HG03108 (cell line): Measurements from ENCODE around the gene RRAS2.

Experiments
- ATAC-seq: cut with Tn5 transposase; IDR thresholded peaks from one replicate; pipeline ENCODE4 v1.9.1; 2021; ENCODE audit warnings: moderate library complexity; ENCODE audit not compliant: unreplicated experiment

Gene RRAS2

GRCh38 chr11:14340721-14341120 lies 18.3 kb downstream of the RRAS2 start:
- no peak for ATAC-seq

- ATAC-seq: no peak
Observed at GRCh38 chr11:14339356-14339755, 19.6 kb downstream of the RRAS2 start.

- no peak for ATAC-seq
Observed at GRCh38 chr11:14336507-14337503, 22.2 kb downstream of the RRAS2 start.

- no peak for ATAC-seq
Observed at GRCh38 chr11:14335712-14336111, 23.3 kb downstream of the RRAS2 start.

GRCh38 chr11:14334893-14335292 lies 24.1 kb downstream of the RRAS2 start:
- ATAC-seq: peak; percentile 42

- ATAC-seq: no peak
Observed at GRCh38 chr11:14334192-14334591, 24.8 kb downstream of the RRAS2 start.

GRCh38 chr11:14331476-14332136 lies 27.4 kb downstream of the RRAS2 start:
- ATAC-seq: no peak

GRCh38 chr11:14330881-14331280 lies 28.1 kb downstream of the RRAS2 start:
- ATAC-seq: no peak

- no peak for ATAC-seq
Observed at GRCh38 chr11:14329702-14330101, 29.3 kb downstream of the RRAS2 start.

GRCh38 chr11:14327116-14327515 lies 31.9 kb downstream of the RRAS2 start:
- ATAC-seq: peak; percentile 39

GRCh38 chr11:14323118-14323676 lies 35.8 kb downstream of the RRAS2 start:
- ATAC-seq: no peak

GRCh38 chr11:14322510-14322909 lies 36.5 kb downstream of the RRAS2 start:
- no peak for ATAC-seq

- peak; percentile 54 for ATAC-seq
Observed at GRCh38 chr11:14320020-14320419, 39.0 kb downstream of the RRAS2 start.

GRCh38 chr11:14318581-14318981 lies 40.4 kb downstream of the RRAS2 start:
- no peak for ATAC-seq

GRCh38 chr11:14317659-14318325 lies 41.2 kb downstream of the RRAS2 start:
- ATAC-seq: no peak

- ATAC-seq: peak; percentile 28
Observed at GRCh38 chr11:14315130-14315529, 43.9 kb downstream of the RRAS2 start.

- no peak for ATAC-seq
Observed at GRCh38 chr11:14314127-14314526, 44.9 kb downstream of the RRAS2 start.

GRCh38 chr11:14312736-14313438 lies 46.1 kb downstream of the RRAS2 start:
- no peak for ATAC-seq

- no peak for ATAC-seq
Observed at GRCh38 chr11:14310679-14311078, 48.3 kb downstream of the RRAS2 start.

GRCh38 chr11:14309425-14310192 lies 49.4 kb downstream of the RRAS2 start:
- ATAC-seq: no peak
